Neural cell (in vitro differentiated cells): ENCODE measurements around the gene DHX29. TPM values are rescaled to one million over a fixed set of nuclear protein-coding genes. Genes with fewer than 3 reads are reported as not detected.

ENCODE experiments used
- H2AFZ ChIP-seq: fragments of 200-600, 300-800 bp; sonication (generic), shearing (Covaris generic); 2 replicates; pipeline ENCODE4 v1.6.0; 2014; ENCODE audit warnings: low read depth, mild to moderate bottlenecking, antibody characterized with exemption, low read length, moderate library complexity
- H3F3A ChIP-seq: fragments of 200-600 bp; shearing (Covaris generic); 2 replicates; pipeline ENCODE4 v1.6.1; 2016; ENCODE audit warnings: mild to moderate bottlenecking, moderate library complexity, mixed read lengths, antibody characterized with exemption, low read length; ENCODE audit not compliant: insufficient read depth, poor library complexity, severe bottlenecking
- H3K27ac ChIP-seq: fragments of 200-600, 300-800 bp; sonication (generic), shearing (Covaris generic); 2 replicates; pipeline ENCODE4 v1.5.1; 2014; ENCODE audit warnings: mild to moderate bottlenecking, low read length, moderate library complexity
- H3K27me3 ChIP-seq: fragments of 300-800, 200-600 bp; sonication (generic), shearing (Covaris generic); 2 replicates; pipeline ENCODE4 v1.6.0; 2014; ENCODE audit warnings: mild to moderate bottlenecking, low read depth, low read length, moderate library complexity; ENCODE audit not compliant: insufficient read depth
- H3K36me3 ChIP-seq: fragments of 300-800, 200-600 bp; sonication (generic), shearing (Covaris generic); 2 replicates; pipeline ENCODE4 v1.5.1; 2014; ENCODE audit warnings: mild to moderate bottlenecking, antibody characterized with exemption, low read length, moderate library complexity; ENCODE audit not compliant: insufficient read depth
- H3K4me2 ChIP-seq: fragments of 300-800, 200-600 bp; sonication (generic), shearing (Covaris generic); 2 replicates; pipeline ENCODE4 v1.6.0; 2014; ENCODE audit warnings: mild to moderate bottlenecking, low read length
- H3K4me3 ChIP-seq: fragments of 300-800, 200-600 bp; sonication (generic), shearing (Covaris generic); 2 replicates; pipeline ENCODE4 v1.5.1; 2014; ENCODE audit warnings: mild to moderate bottlenecking, low read length, moderate library complexity
- H3K79me2 ChIP-seq: fragments of 200-600 bp; shearing (Covaris generic); replicated peaks from 2 replicates; pipeline ENCODE4 v1.6.0; 2014; ENCODE audit warnings: mild to moderate bottlenecking, low read length, moderate library complexity; ENCODE audit not compliant: insufficient read depth
- H3K9ac ChIP-seq: fragments of 300-800, 200-600 bp; sonication (generic), shearing (Covaris generic); 2 replicates; pipeline ENCODE4 v1.6.1; 2016; ENCODE audit warnings: mild to moderate bottlenecking, low read length, mixed read lengths
- H3K9me2 ChIP-seq: fragments of 200-600 bp; shearing (Covaris generic); 2 replicates; pipeline ENCODE4 v1.6.1; 2016; ENCODE audit warnings: mild to moderate bottlenecking, low read length, mixed read lengths; ENCODE audit not compliant: insufficient read depth
- H3K9me3 ChIP-seq: fragments of 200-600, 300-800 bp; sonication (generic), shearing (Covaris generic); 2 replicates; pipeline ENCODE4 v1.6.1; 2016; ENCODE audit warnings: mild to moderate bottlenecking, mixed run types, low read length, moderate library complexity, mixed read lengths
- H4K20me1 ChIP-seq: fragments of 200-600 bp; shearing (Covaris generic); 2 replicates; pipeline ENCODE4 v1.6.1; 2016; ENCODE audit warnings: mild to moderate bottlenecking, mixed run types; ENCODE audit not compliant: insufficient read depth
- CTCF ChIP-seq: fragments of 450-650 bp; IDR thresholded peaks from 2 replicates; pipeline ENCODE4 v1.5.1; 2014; ENCODE audit warnings: antibody characterized with exemption, mild to moderate bottlenecking, moderate library complexity; ENCODE audit not compliant: poor library complexity, severe bottlenecking
- EP300 ChIP-seq: fragments of 450-650 bp; conservative IDR thresholded peaks from 2 replicates; pipeline ENCODE4 v1.6.1; 2014; ENCODE audit warnings: antibody characterized with exemption, mild to moderate bottlenecking, moderate library complexity; ENCODE audit not compliant: poor library complexity, severe bottlenecking
- EZH2 ChIP-seq: fragments of 200-600, 300-800 bp; shearing (Covaris generic), sonication (generic); IDR thresholded peaks from 2 replicates; pipeline ENCODE4 v1.6.1; 2014; ENCODE audit warnings: antibody characterized with exemption, low read length, borderline replicate concordance, mild to moderate bottlenecking; ENCODE audit not compliant: insufficient read depth, poor library complexity, severe bottlenecking
- MXI1 ChIP-seq: fragments of 450-650 bp; conservative IDR thresholded peaks from 2 replicates; pipeline ENCODE4 v1.6.1; 2014; ENCODE audit warnings: antibody characterized with exemption, mild to moderate bottlenecking; ENCODE audit not compliant: poor library complexity, severe bottlenecking
- POLR2AphosphoS5 ChIP-seq: IDR thresholded peaks from 2 replicates; pipeline ENCODE4 v1.6.1; 2012
- RAD21 ChIP-seq: fragments of 450-650 bp; conservative IDR thresholded peaks from 2 replicates; pipeline ENCODE4 v1.6.1; 2014; ENCODE audit warnings: antibody characterized with exemption, mild to moderate bottlenecking, moderate library complexity
- REST ChIP-seq: IDR thresholded peaks from 2 replicates; pipeline ENCODE4 v1.6.1; 2012; ENCODE audit warnings: borderline replicate concordance
- SMC3 ChIP-seq: fragments of 450-650 bp; conservative IDR thresholded peaks from 2 replicates; pipeline ENCODE4 v1.6.1; 2014; ENCODE audit warnings: antibody characterized with exemption, mild to moderate bottlenecking, moderate library complexity; ENCODE audit not compliant: poor library complexity
- TAF1 ChIP-seq: IDR thresholded peaks from 2 replicates; pipeline ENCODE4 v1.6.1; 2012; ENCODE audit warnings: low read depth
- polyA plus RNA-seq: library from polyadenylated mRNA; depleted of rRNA; stranded (reverse); fragments of >200 nt; gene quantifications from 2 replicates; pipeline ENCODE4 v1.2.3, GENCODE V29; 2014

DHX29 gene
- polyA plus RNA-seq, 1 donor from 2014 or later, result 48.1 TPM

GRCh38 chr5:55343107-55343506 lies 35.6 kb upstream of the DHX29 start:
- H3K27me3 ChIP-seq, result no peaks in the 10 kb centered on the region
- H4K20me1 ChIP-seq, result no peaks in the 10 kb centered on the region
- H3K36me3 ChIP-seq, result peaks cover 13% of the 10 kb centered on the region
- H3K9ac ChIP-seq, result no peak overlapping the region
- no peak for TF ChIP-seq CTCF
- TF ChIP-seq TAF1, result no peak
- no peak for TF ChIP-seq SMC3
- no peak for TF ChIP-seq POLR2AphosphoS5
- TF ChIP-seq MXI1, result no peak
- TF ChIP-seq RAD21, result no peak
- TF ChIP-seq EP300, result no peak
- TF ChIP-seq REST, result no peak
- H2AFZ ChIP-seq, result no peak overlapping the region
- H3K9me3 ChIP-seq, result no peaks in the 10 kb centered on the region
- no peak overlapping the region for H3K4me3 ChIP-seq
- no peaks in the 10 kb centered on the region for H3K9me2 ChIP-seq
- H3K4me2 ChIP-seq, result no peak overlapping the region
- H3K79me2 ChIP-seq, result no peaks in the 10 kb centered on the region
- H3K27ac ChIP-seq, result no peak overlapping the region
- no peaks in the 10 kb centered on the region for H3F3A ChIP-seq

- H3K9me3 ChIP-seq, result peaks cover under 1% of the 10 kb centered on the region
- H4K20me1 ChIP-seq, result no peaks in the 10 kb centered on the region
- no peak overlapping the region for H3K27ac ChIP-seq
- TF ChIP-seq SMC3, result no peak
- TF ChIP-seq EP300, result no peak
- TF ChIP-seq MXI1, result no peak
- TF ChIP-seq CTCF, result no peak
- TF ChIP-seq RAD21, result no peak
- TF ChIP-seq TAF1, result no peak
- no peak for TF ChIP-seq REST
- no peak for TF ChIP-seq POLR2AphosphoS5
- no peak for TF ChIP-seq EZH2
- peaks cover 11% of the 10 kb centered on the region for H3K36me3 ChIP-seq
- no peak overlapping the region for H2AFZ ChIP-seq
- H3K79me2 ChIP-seq, result no peaks in the 10 kb centered on the region
- H3K9ac ChIP-seq, result no peak overlapping the region
- H3K4me3 ChIP-seq, result no peak overlapping the region
- H3K4me2 ChIP-seq, result no peak overlapping the region
- H3K9me2 ChIP-seq, result no peaks in the 10 kb centered on the region
- H3K27me3 ChIP-seq, result no peaks in the 10 kb centered on the region
- no peaks in the 10 kb centered on the region for H3F3A ChIP-seq
Observed at GRCh38 chr5:55338810-55339243, 31.3 kb upstream of the DHX29 start.
